K562 (cell line): ENCODE results near the gene FOXN1. TPM values are rescaled to one million over a fixed set of nuclear protein-coding genes. Genes with fewer than 3 reads are reported as not detected.

Experiments
- ATAC-seq: fragments of 200-7000 bp; cut with Tn5 transposase; 3 replicates; pipeline ENCODE4 v1.9.1; 2020; ENCODE audit warnings: moderate library complexity
- BruUV-seq: library from RNA; stranded (reverse); fragments of 400-500 nt; replicated peaks from 2 replicates; lab custom pipeline; 2021; lab: Mats Ljungman, UMichigan
- CTCF ChIA-PET: fragments of 300-600 bp; formaldehyde crosslinking; extraction: SDS; loops from one replicate; lab custom pipeline; 2021; ENCODE audit warnings: low intra/inter-chr PET ratio; lab: Yijun Ruan, JAX
- POLR2A ChIA-PET: fragments of 300-600, 350-650 bp; sonication (Branson Sonifier 250); formaldehyde crosslinking; extraction: SDS; loops from one replicate; lab custom pipeline; 2021; ENCODE audit warnings: antibody characterized with exemption, inconsistent platforms; lab: Yijun Ruan, JAX
- DNase-seq, 4 experiments: peaks; one replicate each; pipeline versions ENCODE4 v3.0.0 to v3.0.0-alpha.2; 2011 to 2018; ENCODE audit warnings: low spot score in 3 of 4, mixed read lengths in 3 of 4; ENCODE audit errors: extremely low read depth in 1 of 4
- FAIRE-seq: peaks from 2 replicates; lab custom pipeline; 2011; peaks lifted over from hg19 to GRCh38; lab: Jason Lieb, UNC
- H2AFZ ChIP-seq: 2 replicates; pipeline ENCODE4 v1.6.0; 2011; ENCODE audit warnings: low read depth, low read length, control low read depth, inconsistent platforms
- H3K27ac ChIP-seq: fragments of 200-600 bp; 3 replicates; pipeline ENCODE4 v1.8.0; 2011; ENCODE audit warnings: low read depth, mild to moderate bottlenecking, control low read depth, inconsistent platforms, low read length, moderate library complexity, mixed read lengths; ENCODE audit errors: extremely low read depth
- H3K27me3 ChIP-seq, 2 experiments: fragments of 300-600 bp in 1 of 2; 2 replicates in 1 of 2; 3 replicates in 1 of 2; pipeline versions ENCODE4 v1.6.0 to v1.8.0; 2011; ENCODE audit warnings: inconsistent platforms in 2 of 2, low read length in 2 of 2, mild to moderate bottlenecking in 1 of 2, mixed read lengths in 1 of 2, moderate library complexity in 1 of 2; ENCODE audit not compliant: control insufficient read depth in 2 of 2, insufficient read depth in 2 of 2
- H3K36me3 ChIP-seq: fragments of 300-600 bp; 3 replicates; pipeline ENCODE4 v1.8.0; 2011; ENCODE audit warnings: mild to moderate bottlenecking, low read length, inconsistent platforms; ENCODE audit not compliant: control insufficient read depth, insufficient read depth
- H3K4me1 ChIP-seq, 2 experiments: fragments of 200-600 bp in 1 of 2; replicated peaks in 1 of 2; 2 replicates in 1 of 2; 3 replicates in 1 of 2; pipeline versions ENCODE4 v1.5.1 to v1.8.0; 2011; ENCODE audit warnings: inconsistent platforms in 2 of 2, low read length in 2 of 2, mild to moderate bottlenecking in 1 of 2, mixed read lengths in 1 of 2, moderate library complexity in 1 of 2; ENCODE audit not compliant: control insufficient read depth in 2 of 2, insufficient read depth in 2 of 2
- H3K4me2 ChIP-seq: 2 replicates; pipeline ENCODE4 v1.6.1; 2011; ENCODE audit warnings: low read length, control low read depth, inconsistent platforms, mixed read lengths; ENCODE audit not compliant: insufficient read depth
- H3K4me3 ChIP-seq: fragments of 200-600 bp; sonication (generic), shearing (Covaris generic); 2 replicates; pipeline ENCODE4 v1.5.1; 2016; ENCODE audit warnings: control low read depth, inconsistent platforms
- H3K79me2 ChIP-seq: fragments of 200-600 bp; 3 replicates; pipeline ENCODE4 v1.8.0; 2011; ENCODE audit warnings: low read length, inconsistent platforms; ENCODE audit not compliant: control insufficient read depth, insufficient read depth
- H3K9ac ChIP-seq, 2 experiments: 2 replicates each; pipeline versions ENCODE4 v1.6.0 to v1.6.1; 2011; ENCODE audit warnings: low read depth in 2 of 2, low read length in 2 of 2, control low read depth in 1 of 2, inconsistent platforms in 1 of 2, mild to moderate bottlenecking in 1 of 2, mixed read lengths in 1 of 2; ENCODE audit not compliant: insufficient read depth in 1 of 2
- H3K9me1 ChIP-seq: one replicate; pipeline ENCODE4 v1.6.0; 2011; ENCODE audit warnings: inconsistent platforms, mild to moderate bottlenecking, low read length, moderate library complexity; ENCODE audit not compliant: control insufficient read depth, insufficient read depth
- H3K9me3 ChIP-seq: replicated peaks from 2 replicates; pipeline ENCODE4 v1.5.1; 2011; ENCODE audit warnings: low read depth, low read length, inconsistent platforms; ENCODE audit not compliant: control insufficient read depth, insufficient read depth
- H4K20me1 ChIP-seq: replicated peaks from 2 replicates; pipeline ENCODE4 v1.6.1; 2011; ENCODE audit warnings: low read length, inconsistent platforms, mixed read lengths; ENCODE audit not compliant: control insufficient read depth, insufficient read depth
- CTCFL ChIP-seq: IDR thresholded peaks from 2 replicates; pipeline ENCODE4 v1.6.1; 2011; ENCODE audit warnings: borderline replicate concordance, low read depth, mild to moderate bottlenecking, moderate library complexity, low read length; ENCODE audit not compliant: insufficient read depth, poor library complexity, severe bottlenecking
- E2F3 ChIP-seq: fragments of 250-450 bp; sonication (Bioruptor Pico); IDR thresholded peaks from 2 replicates; pipeline ENCODE4 v1.4.0; 2020; ENCODE audit warnings: mild to moderate bottlenecking
- RBM39 ChIP-seq: fragments of 200-400 bp; formaldehyde crosslinking; optimal IDR thresholded peaks from 2 replicates; pipeline ENCODE3; 2018; ENCODE audit warnings: low read depth, low read length
- RCOR1 ChIP-seq, 2 experiments: IDR thresholded peaks; 2 replicates each; pipeline ENCODE4 v1.6.1; 2012; ENCODE audit warnings: low read depth in 2 of 2, low read length in 2 of 2, borderline replicate concordance in 1 of 2, improper control_type of control experiment in 1 of 2
- SNIP1 ChIP-seq: fragments of 450-650 bp; IDR thresholded peaks from 2 replicates; pipeline ENCODE4 v1.7.1; 2017; ENCODE audit warnings: low read depth, mild to moderate bottlenecking
- ZNF518B ChIP-seq: fragments of 250-450 bp; sonication (Bioruptor Pico); IDR thresholded peaks from 2 replicates; pipeline ENCODE4 v1.5.0; 2021; ENCODE audit warnings: mild to moderate bottlenecking, moderate library complexity
- WGBS: fragments of 100-300 bp; shearing (Covaris generic); methylation state at CpG from one replicate; pipeline ENCODE4 v1.1.6; 2016; ENCODE audit warnings: low coverage, mixed read lengths; ENCODE audit not compliant: insufficient coverage; ENCODE audit errors: missing lambda C conversion rate; 5-methylcytosine and 5-hydroxymethylcytosine counted together
- in situ Hi-C: fragments of 300-500 bp; cut with MboI; formaldehyde crosslinking; loops from 4 replicates; pipeline ENCODE4 v1.15.0; 2018; ENCODE audit warnings: inconsistent platforms, mixed read lengths
- intact Hi-C: fragments of 100-400 bp; cut with micrococcal nuclease; formaldehyde crosslinking; loops from 2 replicates; pipeline ENCODE4 v1.14.2; 2022
- polyA plus RNA-seq, 8 experiments: library from polyadenylated mRNA; depleted of rRNA in 4 of 8; stranded (reverse) in 5 of 8; unstranded in 3 of 8; fragments of >200 nt; fragmentation: Nextera tagmentation in 2 of 8; fragmentation: Illumina TruSeq in 1 of 8; extraction: Ambion mirVana in 2 of 8; extraction: Trizol in 1 of 8; gene quantifications; 2 replicates each; pipeline versions ENCODE4 v1.2.1 to v1.2.3, GENCODE V29; 2011 to 2014; ENCODE audit warnings: inconsistent platforms in 1 of 8, missing spikeins in 1 of 8
- total RNA-seq, 7 experiments: library from RNA; depleted of rRNA in 6 of 7; stranded (reverse); fragments of >200 nt in 6 of 7; fragmentation: Illumina TruSeq in 2 of 7; extraction: Trizol in 2 of 7; gene quantifications; 2 replicates each; pipeline versions ENCODE4 v1.2.1 to v1.2.3, GENCODE V29; 2011 to 2021; ENCODE audit warnings: low replicate concordance in 1 of 7

Gene FOXN1
- total and polyA plus RNA-seq, 9 of the 15 experiments (the other 6 are each of a cell fraction or from before 2014, with no cell fraction given), result not detected

GRCh38 chr17:28520687-28521086 is 14.5 kb downstream of the FOXN1 start:
- intact Hi-C loops, result no loop called here
- no peak overlapping the region for H3K4me2 ChIP-seq
- ChIA-PET CTCF (no interaction called here), POLR2A (interaction anchor here (0.6 to 1.7 kb wide), 7 partner anchors 8 to 204 kb away, joined by 3 to 7 read pairs (median 4); partner anchors contain the start of gene RPL23A)
- no peak overlapping the region for H2AFZ ChIP-seq
- H3K79me2 ChIP-seq, result no peaks in the 10 kb centered on the region
- DNase-seq (no peak), FAIRE-seq (no peak), ATAC-seq (no peak)
- in situ Hi-C loops, result no loop called here
- H4K20me1 ChIP-seq, result no peaks in the 10 kb centered on the region
- WGBS, result 0% methylated on average over 6 of the region's 6 CpGs
- no peaks in the 10 kb centered on the region for H3K36me3 ChIP-seq
- peaks cover 10 to 30% of the 10 kb centered on the region in 2 experiments; a peak in 4 of 5 replicates for H3K4me1 ChIP-seq
- H3K4me3 ChIP-seq, result no peak overlapping the region
- H3K9ac ChIP-seq, result no peak overlapping the region; a peak in 1 of 4 replicates
- H3K27ac ChIP-seq, result no peak overlapping the region
- H3K9me1 ChIP-seq, result no peaks in the 10 kb centered on the region
- no peaks in the 10 kb centered on the region; the same call in 1 of the 2 replicates for H3K9me3 ChIP-seq
- peaks cover 3 to 25% of the 10 kb centered on the region in 2 experiments; a peak in 3 of 5 replicates for H3K27me3 ChIP-seq
- TF ChIP-seq SNIP1 (no peak), E2F3 (CRISPR knock-in tag) (no peak), RBM39 (no peak), CTCFL (no peak), RCOR1 (IDR thresholded peaks at IDR 0.05; ENCODE audit: borderline replicate concordance in 1 of 2, low read depth in 2 of 2, low read length in 2 of 2) (no peak), ZNF518B (CRISPR knock-in tag) (no peak)
- BruUV-seq, result no TSS peak
